ENCODE results near the gene ENO2. TPM values are rescaled to one million over a fixed set of nuclear protein-coding genes. Genes with fewer than 3 reads are reported as not detected.

ENO2 gene
- polyA plus RNA-seq, 1 donor, result 18.6 TPM

- Histone ChIP-seq H3K4me3 (ENCODE audit: low read length) (no peak overlapping the region), H3K27ac (ENCODE audit: low read length) (peak overlapping the region; percentile 8)
- WGBS (ENCODE audit: insufficient coverage, low lambda C conversion rate), result no CpG with 5 or more reads among the region's 10 CpGs
Measured at GRCh38 chr12:6958609-6959057, 44.3 kb downstream of the ENO2 start.

DNA sequence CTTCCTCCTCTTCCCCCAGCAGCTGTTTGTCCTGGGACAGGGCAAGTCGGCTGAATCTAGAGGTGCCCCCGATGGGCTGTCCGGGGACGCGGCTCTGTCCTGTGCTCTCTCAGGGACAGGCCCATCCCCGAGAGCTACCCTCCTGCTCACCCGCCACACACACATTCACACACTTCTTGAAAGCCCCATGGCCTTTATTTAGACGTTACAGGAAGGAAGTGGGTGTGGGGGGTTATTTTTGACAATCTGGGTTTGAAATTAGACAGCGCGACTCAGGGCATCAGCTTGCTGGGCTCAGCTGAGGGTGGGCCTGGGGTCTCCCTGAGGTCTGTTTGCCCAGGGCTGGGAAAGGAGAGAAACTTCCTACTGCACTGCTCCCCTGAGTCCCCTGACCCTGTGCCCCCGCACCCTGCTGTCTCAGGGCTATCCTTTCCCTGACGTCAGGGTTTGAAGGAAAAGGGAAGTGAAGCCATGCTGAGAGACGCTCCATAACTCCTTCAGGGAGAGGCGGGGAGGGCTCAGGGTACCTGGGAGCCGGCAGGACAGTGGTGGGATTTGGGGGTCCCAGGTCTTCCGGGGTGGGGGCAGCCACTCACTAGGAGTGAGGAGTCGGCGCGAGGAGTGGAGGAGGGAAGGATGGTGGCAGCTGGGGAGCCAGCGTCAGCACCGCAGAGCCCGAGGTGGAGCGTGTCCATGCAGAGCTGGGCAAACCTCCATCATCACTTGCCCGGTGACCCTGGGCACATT is 44.9 kb downstream of the ENO2 start:
- no peaks in the 10 kb centered on the region for H3K9me3 ChIP-seq (ENCODE audit: control insufficient read depth, low read depth, low read length)
- no peaks in the 10 kb centered on the region for H3K27me3 ChIP-seq (ENCODE audit: control insufficient read depth, insufficient read depth, low read length)
- no CpG with 5 or more reads among the region's 24 CpGs for WGBS (ENCODE audit: insufficient coverage, low lambda C conversion rate)
- no peak overlapping the region for H3K4me3 ChIP-seq (ENCODE audit: low read length)
- peaks cover 25% of the 10 kb centered on the region for H3K36me3 ChIP-seq (ENCODE audit: control insufficient read depth, insufficient read depth, low read length)
- H3K4me1 ChIP-seq (ENCODE audit: control insufficient read depth, insufficient read depth, low read length), result peaks cover 18% of the 10 kb centered on the region
- peak overlapping the region; percentile 8 for H3K27ac ChIP-seq (ENCODE audit: low read length)
- DNase-seq, result no peak

More at GRCh38 chr12:6958609-6959057, 44.3 kb downstream of the ENO2 start:
- Histone ChIP-seq H3K9me3 (ENCODE audit: control insufficient read depth, low read depth, low read length) (no peaks in the 10 kb centered on the region), H3K36me3 (ENCODE audit: control insufficient read depth, insufficient read depth, low read length) (peaks cover 23% of the 10 kb centered on the region), H3K4me1 (ENCODE audit: control insufficient read depth, insufficient read depth, low read length) (peaks cover 18% of the 10 kb centered on the region), H3K27me3 (ENCODE audit: control insufficient read depth, insufficient read depth, low read length) (no peaks in the 10 kb centered on the region)
- DNase-seq, result no peak

- H3K27me3 ChIP-seq (ENCODE audit: control insufficient read depth, insufficient read depth, low read length), result no peaks in the 10 kb centered on the region
- peaks cover 27% of the 10 kb centered on the region for H3K36me3 ChIP-seq (ENCODE audit: control insufficient read depth, insufficient read depth, low read length)
- no peak overlapping the region for H3K4me3 ChIP-seq (ENCODE audit: low read length)
- no peaks in the 10 kb centered on the region for H3K9me3 ChIP-seq (ENCODE audit: control insufficient read depth, low read depth, low read length)
- WGBS (ENCODE audit: insufficient coverage, low lambda C conversion rate), result no CpG with 5 or more reads among the region's 26 CpGs
- no peak for DNase-seq
- no peak overlapping the region for H3K27ac ChIP-seq (ENCODE audit: low read length)
- H3K4me1 ChIP-seq (ENCODE audit: control insufficient read depth, insufficient read depth, low read length), result peaks cover 25% of the 10 kb centered on the region
Measured at GRCh38 chr12:6959805-6960592, 45.6 kb downstream of the ENO2 start.

- no CpG with 5 or more reads among the region's 13 CpGs for WGBS (ENCODE audit: insufficient coverage, low lambda C conversion rate)
- H3K4me3 ChIP-seq (ENCODE audit: low read length), result no peak overlapping the region
- DNase-seq, result no peak
- H3K36me3 ChIP-seq (ENCODE audit: control insufficient read depth, insufficient read depth, low read length), result peaks cover 30% of the 10 kb centered on the region
- no peaks in the 10 kb centered on the region for H3K9me3 ChIP-seq (ENCODE audit: control insufficient read depth, low read depth, low read length)
- H3K27me3 ChIP-seq (ENCODE audit: control insufficient read depth, insufficient read depth, low read length), result no peaks in the 10 kb centered on the region
- peak overlapping the region; percentile 89 for H3K27ac ChIP-seq (ENCODE audit: low read length)
- peaks cover 30% of the 10 kb centered on the region for H3K4me1 ChIP-seq (ENCODE audit: control insufficient read depth, insufficient read depth, low read length)
Measured at GRCh38 chr12:6960593-6961277, 46.4 kb downstream of the ENO2 start.

DNA sequence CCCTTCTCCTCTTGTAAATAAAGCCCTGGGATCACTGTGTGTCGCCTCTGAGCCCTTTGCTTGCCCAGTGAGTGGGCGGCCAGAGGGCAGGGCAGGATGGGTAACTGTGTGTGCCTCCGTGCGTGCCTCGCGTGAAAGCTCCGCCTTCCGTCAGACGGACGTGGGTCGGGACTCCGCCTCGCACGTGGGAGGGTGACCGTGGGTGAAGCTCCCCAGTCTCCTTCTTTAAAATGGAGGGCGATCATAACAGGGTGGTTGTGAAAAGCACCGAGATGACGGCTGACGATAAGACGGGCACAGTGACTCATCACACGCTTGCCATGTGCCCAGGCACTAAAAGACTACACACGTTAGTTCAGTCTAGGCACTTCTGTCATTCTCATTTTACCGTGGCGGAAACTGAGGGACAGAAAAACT is 46.9 kb downstream of the ENO2 start:
- H3K27me3 ChIP-seq (ENCODE audit: control insufficient read depth, insufficient read depth, low read length), result no peaks in the 10 kb centered on the region
- no CpG with 5 or more reads among the region's 24 CpGs for WGBS (ENCODE audit: insufficient coverage, low lambda C conversion rate)
- peak overlapping the region; percentile 98 for H3K4me3 ChIP-seq (ENCODE audit: low read length)
- H3K9me3 ChIP-seq (ENCODE audit: control insufficient read depth, low read depth, low read length), result no peaks in the 10 kb centered on the region
- peak in 1 of 2 donors; percentile 68 for DNase-seq
- H3K36me3 ChIP-seq (ENCODE audit: control insufficient read depth, insufficient read depth, low read length), result peaks cover 30% of the 10 kb centered on the region
- peak overlapping the region; percentile 89 for H3K27ac ChIP-seq (ENCODE audit: low read length)
- H3K4me1 ChIP-seq (ENCODE audit: control insufficient read depth, insufficient read depth, low read length), result peaks cover 36% of the 10 kb centered on the region

GRCh38 chr12:6961695-6962284 is 47.4 kb downstream of the ENO2 start:
- DNase-seq, result peak; percentile 73 to 91
- peaks cover 39% of the 10 kb centered on the region for H3K4me1 ChIP-seq (ENCODE audit: control insufficient read depth, insufficient read depth, low read length)
- no CpG with 5 or more reads among the region's 16 CpGs for WGBS (ENCODE audit: insufficient coverage, low lambda C conversion rate)
- H3K4me3 ChIP-seq (ENCODE audit: low read length), result peak overlapping the region; percentile 98
- H3K27ac ChIP-seq (ENCODE audit: low read length), result peak overlapping the region; percentile 89
- H3K9me3 ChIP-seq (ENCODE audit: control insufficient read depth, low read depth, low read length), result no peaks in the 10 kb centered on the region
- peaks cover 28% of the 10 kb centered on the region for H3K36me3 ChIP-seq (ENCODE audit: control insufficient read depth, insufficient read depth, low read length)
- H3K27me3 ChIP-seq (ENCODE audit: control insufficient read depth, insufficient read depth, low read length), result no peaks in the 10 kb centered on the region

GRCh38 chr12:6962285-6963015 is 48.1 kb downstream of the ENO2 start:
- Histone ChIP-seq H3K4me1 (ENCODE audit: control insufficient read depth, insufficient read depth, low read length) (peaks cover 46% of the 10 kb centered on the region), H3K36me3 (ENCODE audit: control insufficient read depth, insufficient read depth, low read length) (peaks cover 31% of the 10 kb centered on the region), H3K27me3 (ENCODE audit: control insufficient read depth, insufficient read depth, low read length) (no peaks in the 10 kb centered on the region), H3K9me3 (ENCODE audit: control insufficient read depth, low read depth, low read length) (no peaks in the 10 kb centered on the region), H3K27ac (ENCODE audit: low read length) (peak overlapping the region; percentile 89), H3K4me3 (ENCODE audit: low read length) (peak overlapping the region; percentile 98)
- peak; percentile 88 to 94 for DNase-seq
- 20% methylated on average over 1 of the region's 25 CpGs for WGBS (ENCODE audit: insufficient coverage, low lambda C conversion rate)

GRCh38 chr12:6963016-6963731 is 48.8 kb downstream of the ENO2 start:
- Histone ChIP-seq H3K4me3 (ENCODE audit: low read length) (peak overlapping the region; percentile 98), H3K36me3 (ENCODE audit: control insufficient read depth, insufficient read depth, low read length) (peaks cover 38% of the 10 kb centered on the region), H3K9me3 (ENCODE audit: control insufficient read depth, low read depth, low read length) (no peaks in the 10 kb centered on the region), H3K27me3 (ENCODE audit: control insufficient read depth, insufficient read depth, low read length) (no peaks in the 10 kb centered on the region), H3K27ac (ENCODE audit: low read length) (peak overlapping the region; percentile 89), H3K4me1 (ENCODE audit: control insufficient read depth, insufficient read depth, low read length) (peaks cover 53% of the 10 kb centered on the region)
- peak; percentile 92 to 97 for DNase-seq
- no CpG with 5 or more reads among the region's 32 CpGs for WGBS (ENCODE audit: insufficient coverage, low lambda C conversion rate)

DNA sequence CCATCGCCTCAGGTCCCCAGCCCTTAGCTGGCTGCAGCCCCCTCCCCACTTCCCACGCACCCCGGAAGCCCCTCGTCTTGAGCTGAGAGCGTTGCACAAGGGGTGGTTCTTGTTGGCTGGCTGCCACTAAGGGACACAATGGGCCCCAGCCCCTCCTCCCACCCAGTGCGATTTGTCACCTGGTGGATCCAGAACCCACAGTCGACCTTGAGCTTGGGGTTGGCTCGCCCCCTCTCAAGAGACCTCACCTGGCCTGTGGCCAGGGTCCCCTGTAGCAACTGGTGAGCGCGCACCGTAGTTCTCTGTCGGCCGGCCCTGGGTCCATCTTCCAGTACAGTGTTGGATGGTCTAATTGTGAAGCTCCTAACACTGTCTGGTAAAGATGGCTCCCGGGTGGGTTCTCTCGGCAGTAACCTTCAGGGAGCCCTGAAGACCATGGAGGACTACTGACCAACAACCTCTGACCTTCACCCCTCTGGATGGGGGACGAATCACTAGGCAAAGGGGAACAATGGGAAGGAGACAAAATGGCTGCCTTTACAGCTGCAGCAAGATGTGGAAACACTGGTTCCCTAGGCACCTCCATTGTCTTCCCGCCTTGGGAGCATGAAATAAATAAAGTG is 49.5 kb downstream of the ENO2 start:
- peak in 1 of 2 donors; percentile 71 for DNase-seq
- Histone ChIP-seq H3K36me3 (ENCODE audit: control insufficient read depth, insufficient read depth, low read length) (peaks cover 43% of the 10 kb centered on the region), H3K4me3 (ENCODE audit: low read length) (peak overlapping the region; percentile 98), H3K4me1 (ENCODE audit: control insufficient read depth, insufficient read depth, low read length) (peaks cover 61% of the 10 kb centered on the region), H3K27ac (ENCODE audit: low read length) (peak overlapping the region; percentile 89), H3K9me3 (ENCODE audit: control insufficient read depth, low read depth, low read length) (no peaks in the 10 kb centered on the region), H3K27me3 (ENCODE audit: control insufficient read depth, insufficient read depth, low read length) (no peaks in the 10 kb centered on the region)
- 40% methylated on average over 1 of the region's 17 CpGs for WGBS (ENCODE audit: insufficient coverage, low lambda C conversion rate)

Measured in large intestine (tissue), 3 donors.